HG02571 (cell line): ENCODE results near the gene TMEM141.
"Not testable (repeated sequence)": the region's sequence is repeated elsewhere in the genome, so short reads cannot be mapped to it uniquely, and the experiment has no call there.

Source experiments
- ATAC-seq: cut with Tn5 transposase; IDR thresholded peaks from one replicate; pipeline ENCODE4 v1.9.1; 2021; ENCODE audit warnings: mild to moderate bottlenecking, moderate library complexity; ENCODE audit not compliant: unreplicated experiment

The TMEM141 gene

GRCh38 chr9:136769710-136770191 is 21.4 kb upstream of the TMEM141 start:
- ATAC-seq: no peak

- ATAC-seq: no peak
These were observed 19.2 kb upstream of the TMEM141 start for GRCh38 chr9:136771907-136772415.

GRCh38 chr9:136773386-136774044 is 17.6 kb upstream of the TMEM141 start:
- no peak for ATAC-seq

GRCh38 chr9:136774416-136775045 is 16.6 kb upstream of the TMEM141 start:
- no peak for ATAC-seq

- no peak for ATAC-seq
These were observed 16.0 kb upstream of the TMEM141 start for GRCh38 chr9:136775191-136775590.

- ATAC-seq: no peak
These were observed 14.2 kb upstream of the TMEM141 start for GRCh38 chr9:136776947-136777346.

GRCh38 chr9:136777359-136777758 is 13.8 kb upstream of the TMEM141 start:
- ATAC-seq: no peak

GRCh38 chr9:136779808-136780207 is 11.3 kb upstream of the TMEM141 start:
- no peak for ATAC-seq

GRCh38 chr9:136782452-136782851 is 8.7 kb upstream of the TMEM141 start:
- ATAC-seq: no peak

- no peak for ATAC-seq
These were observed 6.7 kb upstream of the TMEM141 start for GRCh38 chr9:136784249-136784996.

GRCh38 chr9:136784997-136785361 is 6.2 kb upstream of the TMEM141 start:
- no peak for ATAC-seq

GRCh38 chr9:136785565-136786355 is 5.4 kb upstream of the TMEM141 start:
- ATAC-seq: not testable (repeated sequence)

- no peak for ATAC-seq
These were observed 4.7 kb upstream of the TMEM141 start for GRCh38 chr9:136786451-136786850.

- not testable (repeated sequence) for ATAC-seq
These were observed 4.2 kb upstream of the TMEM141 start for GRCh38 chr9:136786983-136787382.

GRCh38 chr9:136787690-136788400 is 3.3 kb upstream of the TMEM141 start:
- no peak for ATAC-seq

GRCh38 chr9:136788644-136789522 is 2.3 kb upstream of the TMEM141 start:
- ATAC-seq: not testable (repeated sequence)

- no peak for ATAC-seq
These were observed 1.6 kb upstream of the TMEM141 start for GRCh38 chr9:136789523-136789937.

GRCh38 chr9:136791516-136792276 is 552 bp downstream of the TMEM141 start:
- ATAC-seq: no peak
